ENCODE data around the gene PPP1R9A.

Gene PPP1R9A

GRCh38 chr7:95157381-95157780 is 250.0 kb downstream of the PPP1R9A start:
- TF ChIP-seq CTCF (IDR thresholded peaks at IDR 0.05) = no peak
- no peak overlapping the region for H3K4me3 ChIP-seq
- H3K27ac ChIP-seq = no peak overlapping the region
- no peak for DNase-seq (ENCODE audit: low spot score)

DNA sequence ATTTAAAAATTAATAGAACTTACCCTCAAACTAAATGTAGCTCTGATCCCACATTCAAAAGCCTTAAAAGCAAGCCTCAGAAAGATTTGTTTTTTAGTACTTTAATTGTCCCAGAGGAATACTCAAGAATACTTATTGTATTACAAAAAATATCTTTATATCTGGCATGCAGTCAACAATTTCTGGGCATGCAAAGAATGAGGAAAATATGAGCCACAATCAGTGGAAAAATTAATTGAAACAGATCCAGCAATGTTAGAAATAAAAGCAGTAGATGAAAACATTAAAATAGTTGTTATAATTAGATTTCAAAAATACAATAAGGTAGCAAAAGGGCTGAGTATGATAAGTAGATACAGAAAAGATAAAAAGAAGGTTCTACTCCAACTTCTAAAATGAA is 262.3 kb downstream of the PPP1R9A start:
- DNase-seq (ENCODE audit: low spot score) = no peak
- Histone ChIP-seq H3K27ac (no peak overlapping the region), H3K4me3 (no peak overlapping the region)
- no peak for TF ChIP-seq CTCF (IDR thresholded peaks at IDR 0.05)

DNA sequence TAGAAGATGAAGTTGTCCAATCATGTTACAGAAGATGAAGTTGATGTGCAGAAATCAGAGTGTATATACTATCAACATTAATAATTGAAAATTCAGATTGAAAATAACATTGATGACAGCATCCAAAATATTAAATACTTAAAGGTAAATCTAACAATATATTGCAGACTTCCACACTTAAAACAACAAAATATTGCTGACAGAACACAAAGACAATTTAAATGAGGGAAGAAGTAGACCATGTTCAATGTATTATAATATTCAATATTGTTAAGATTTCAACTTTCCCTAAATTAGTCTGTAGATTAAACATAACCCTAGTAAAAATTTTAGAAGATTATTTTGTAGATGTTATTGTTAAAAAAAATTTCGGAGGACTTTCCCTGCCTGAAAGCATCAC is 265.0 kb downstream of the PPP1R9A start:
- no peak for DNase-seq (ENCODE audit: low spot score)
- no peak for TF ChIP-seq CTCF (IDR thresholded peaks at IDR 0.05)
- no peak overlapping the region for H3K4me3 ChIP-seq
- H3K27ac ChIP-seq = no peak overlapping the region

DNA sequence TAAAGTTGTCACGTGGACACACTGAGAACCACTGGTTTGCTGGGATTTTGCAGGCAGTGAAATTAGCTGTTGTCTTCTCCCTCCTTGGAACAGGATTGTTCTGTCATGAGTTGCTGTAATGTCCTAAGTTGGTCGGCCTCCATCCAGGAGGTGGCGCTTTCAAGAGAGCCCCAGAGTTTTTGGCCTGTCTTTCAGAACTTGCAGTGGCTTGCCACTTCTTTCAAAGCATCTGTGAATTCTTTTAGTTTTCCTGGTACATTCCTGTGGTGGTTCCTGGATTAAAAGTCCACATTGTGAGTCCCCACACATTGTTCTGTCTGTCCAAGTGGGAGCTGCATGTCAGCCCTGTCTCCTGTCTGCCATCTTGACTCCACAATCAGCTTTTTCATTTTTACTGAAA is 283.1 kb downstream of the PPP1R9A start:
- DNase-seq (ENCODE audit: low spot score) = no peak
- no peak overlapping the region for H3K4me3 ChIP-seq
- TF ChIP-seq CTCF (IDR thresholded peaks at IDR 0.05) = no peak

DNA sequence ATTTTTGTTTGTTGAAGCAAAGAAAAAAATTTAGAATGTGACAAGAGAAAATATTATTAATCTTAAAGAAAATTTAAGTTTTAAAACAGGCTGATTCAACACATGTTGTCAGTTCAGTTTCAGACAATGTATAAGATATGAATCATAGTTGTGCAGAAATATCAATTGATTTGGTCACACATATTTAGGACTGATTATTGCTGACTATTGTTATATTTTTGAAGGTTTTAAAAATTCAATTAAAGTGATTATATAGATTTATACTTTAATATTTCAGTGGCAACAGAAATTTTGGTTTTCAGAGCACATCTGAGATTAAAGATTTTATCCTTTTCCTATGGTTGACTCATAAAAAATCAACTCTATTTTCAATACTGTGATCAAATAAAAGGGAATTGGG is 284.4 kb downstream of the PPP1R9A start:
- no peak for TF ChIP-seq CTCF (IDR thresholded peaks at IDR 0.05)
- no peak overlapping the region for H3K27ac ChIP-seq
- no peak overlapping the region for H3K4me3 ChIP-seq
- DNase-seq (ENCODE audit: low spot score) = no peak

More for the DNA sequence above, 283.1 kb downstream of the PPP1R9A start:
- H3K27ac ChIP-seq = no peak overlapping the region

- Histone ChIP-seq H3K27ac (no peak overlapping the region), H3K4me3 (no peak overlapping the region)
- TF ChIP-seq CTCF (IDR thresholded peaks at IDR 0.05) = no peak
- DNase-seq (ENCODE audit: low spot score) = no peak
These were observed 291.5 kb downstream of the PPP1R9A start for GRCh38 chr7:95198863-95199262.

- no peak overlapping the region for H3K4me3 ChIP-seq
- H3K27ac ChIP-seq = no peak overlapping the region
- no peak for DNase-seq (ENCODE audit: low spot score)
- TF ChIP-seq CTCF (IDR thresholded peaks at IDR 0.05) = peak; percentile 40
These were observed 292.6 kb downstream of the PPP1R9A start for GRCh38 chr7:95199779-95200558.

All from coronary artery (tissue), 2 donors.